ENCODE results near the gene GPHN.

GPHN gene

DNA sequence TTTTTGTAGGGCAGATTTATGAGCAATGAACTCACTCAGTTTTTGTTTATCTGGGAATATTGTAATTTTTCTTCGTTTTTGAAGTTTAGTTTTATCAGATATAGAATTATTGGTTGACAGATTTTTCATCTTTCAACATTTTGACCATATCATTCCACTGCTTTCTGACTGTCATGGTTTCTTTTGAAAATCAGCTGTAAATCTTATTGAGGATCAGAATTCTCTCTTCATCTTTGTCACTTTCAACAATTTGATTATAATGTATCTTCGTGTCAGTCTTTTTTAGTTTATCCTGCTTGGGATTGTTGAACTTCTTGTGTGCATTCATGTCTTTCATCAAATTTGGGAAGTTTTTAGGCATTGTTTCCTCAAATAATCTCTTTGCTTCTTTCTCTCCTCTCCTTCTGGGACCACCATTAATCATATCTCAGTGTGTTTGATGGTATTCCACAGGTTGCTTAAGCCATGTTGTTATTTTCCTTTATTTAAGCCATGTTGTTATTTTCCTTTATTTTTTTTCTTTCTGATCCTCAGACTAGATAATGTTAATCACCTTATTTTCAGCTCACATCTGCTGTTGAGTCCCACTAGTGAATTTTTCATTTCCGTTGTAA is 451.6 kb downstream of the GPHN start:
- no peak for DNase-seq (ENCODE audit: low spot score)

DNA sequence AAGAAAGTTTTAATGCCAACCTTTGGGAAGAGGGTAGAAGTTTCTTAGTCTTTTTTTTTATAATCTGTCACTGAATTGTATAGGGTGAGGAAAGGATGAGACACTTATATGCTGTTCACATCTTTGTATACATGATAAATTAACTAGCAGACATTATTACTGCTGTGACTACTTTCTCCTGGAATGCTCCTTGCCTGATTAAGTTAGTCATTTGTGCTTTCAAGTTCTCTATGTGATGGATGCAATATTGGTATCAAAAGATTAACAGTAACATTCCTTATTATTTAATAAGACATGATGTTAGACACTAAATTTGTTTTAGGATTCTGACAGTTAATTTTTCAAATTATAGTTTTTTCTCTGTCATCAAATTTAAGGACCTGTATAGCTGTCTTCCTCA is 457.9 kb downstream of the GPHN start:
- DNase-seq (ENCODE audit: low spot score): no peak

DNA sequence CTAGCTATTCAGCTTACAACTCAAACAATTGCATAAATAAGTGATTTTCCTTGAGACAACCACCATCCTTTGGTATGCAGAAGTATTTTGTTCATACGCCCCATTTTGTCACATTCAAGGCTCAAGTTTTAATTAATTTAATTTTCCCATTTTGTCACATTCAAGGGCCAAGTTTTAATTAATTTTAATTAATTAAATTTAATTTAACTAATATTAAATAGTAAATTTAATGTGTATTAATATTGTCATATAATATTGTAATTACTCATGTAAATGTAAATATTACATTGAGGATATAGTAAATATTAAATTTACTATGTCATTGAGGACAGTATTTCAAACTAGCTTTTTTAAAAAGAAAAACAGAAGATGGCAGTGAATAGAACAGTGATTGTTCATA is 464.5 kb downstream of the GPHN start:
- DNase-seq (ENCODE audit: low spot score): no peak

DNA sequence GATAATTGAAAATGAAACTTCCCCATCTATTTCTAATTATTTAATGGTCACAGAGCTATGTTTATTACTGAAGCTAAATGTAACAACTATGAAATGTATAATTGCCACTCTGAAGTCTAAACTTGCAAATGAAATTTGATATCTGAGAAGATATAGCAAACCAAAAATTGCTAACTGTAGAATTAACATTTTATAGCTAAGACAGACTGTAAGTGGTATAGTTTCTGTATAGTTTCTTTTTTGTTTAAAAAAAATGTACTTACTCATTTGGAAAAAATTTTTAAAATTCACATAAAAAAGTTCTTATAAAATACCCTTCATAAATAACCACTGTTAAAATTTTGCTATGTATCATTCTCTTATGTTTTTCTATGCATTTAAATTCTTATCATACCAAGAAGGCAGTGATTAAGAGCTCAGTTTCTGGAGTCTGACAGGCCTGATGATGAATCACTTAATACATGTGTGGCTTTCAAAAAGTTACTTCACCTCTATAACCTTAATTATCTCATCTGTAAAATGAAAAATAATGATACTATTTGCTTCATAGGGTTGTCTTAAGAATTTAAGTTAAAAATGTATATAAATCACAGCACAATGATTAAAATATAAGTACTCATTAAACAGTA is 466.6 kb downstream of the GPHN start:
- no peak for DNase-seq (ENCODE audit: low spot score)

DNA sequence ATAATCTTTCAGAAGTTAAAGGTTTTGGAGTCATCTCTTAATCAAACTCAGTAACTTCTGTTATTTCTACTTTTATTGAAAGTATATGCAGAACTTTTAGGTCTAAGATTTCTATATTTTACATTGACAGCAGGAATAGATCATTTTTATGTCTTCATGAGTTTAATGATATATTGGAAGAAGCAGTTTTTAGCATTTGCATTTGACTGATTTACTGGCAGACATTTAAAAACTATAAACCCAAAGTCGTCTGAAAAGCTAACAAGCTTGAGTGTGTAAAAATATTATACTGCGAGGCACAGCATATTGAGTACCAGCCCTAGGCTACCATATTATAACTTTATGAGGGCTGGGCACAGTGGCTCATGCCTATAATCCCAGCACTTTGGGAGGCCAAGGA is 467.3 kb downstream of the GPHN start:
- no peak for DNase-seq (ENCODE audit: low spot score)

DNA sequence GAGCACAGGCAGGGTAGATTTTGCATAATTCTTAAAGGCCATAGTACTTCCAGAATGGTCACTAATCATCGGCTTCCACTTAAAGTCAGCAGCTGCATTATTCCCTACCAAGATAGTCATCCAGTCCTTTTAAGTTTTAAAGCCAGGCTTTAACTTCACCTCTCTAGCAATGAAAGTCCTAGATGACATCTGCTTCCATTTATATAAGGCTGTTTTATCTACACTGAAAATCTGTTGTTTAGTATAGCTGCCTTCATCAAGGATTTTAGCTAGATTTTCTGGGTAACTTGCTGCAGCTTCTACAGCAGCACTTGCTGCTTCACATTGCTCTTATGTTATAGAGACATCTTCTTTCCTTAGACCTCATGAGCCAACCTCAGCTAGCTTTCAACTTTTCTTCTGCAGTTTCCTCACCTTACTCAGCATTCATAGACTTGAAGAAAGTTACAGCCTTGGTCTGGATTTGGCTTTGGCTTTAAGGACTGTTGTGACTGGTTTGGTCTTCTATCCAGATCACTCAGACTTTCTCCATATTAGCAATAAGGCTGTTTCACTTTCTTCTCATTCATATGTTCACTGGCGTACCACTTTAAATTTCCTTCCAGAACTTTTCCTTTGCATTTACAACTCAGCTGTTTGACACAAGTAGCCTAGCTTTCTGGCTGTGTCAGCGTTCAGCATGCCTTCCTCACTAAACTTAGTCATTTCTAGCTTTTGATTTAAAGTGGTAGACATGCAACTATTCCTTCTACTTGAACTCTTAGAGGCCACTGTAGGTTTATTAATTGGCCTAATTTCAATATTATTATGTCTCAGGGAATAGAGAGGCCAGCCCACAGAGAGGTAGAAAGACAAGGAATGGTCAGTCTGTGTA is 471.4 kb downstream of the GPHN start:
- no peak for DNase-seq (ENCODE audit: low spot score)

DNA sequence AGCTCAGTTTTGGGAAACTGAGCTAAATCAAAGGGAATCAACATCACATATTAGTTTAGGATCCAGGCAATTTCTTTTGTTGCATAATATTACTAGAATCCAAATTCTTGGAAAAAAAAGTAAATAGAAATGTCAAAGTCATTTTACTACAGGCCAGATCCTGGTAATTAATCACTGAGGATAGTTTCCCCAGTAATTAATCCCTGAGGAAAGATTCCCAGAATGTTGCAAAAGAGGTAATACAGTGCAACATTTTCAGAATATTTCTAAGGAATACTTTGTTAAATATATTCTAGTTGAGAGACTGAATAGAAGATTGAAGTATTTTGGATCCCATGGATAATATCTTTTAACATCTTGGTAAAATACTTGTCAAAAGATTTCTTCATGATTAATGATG is 474.3 kb downstream of the GPHN start:
- no peak for DNase-seq (ENCODE audit: low spot score)

DNA sequence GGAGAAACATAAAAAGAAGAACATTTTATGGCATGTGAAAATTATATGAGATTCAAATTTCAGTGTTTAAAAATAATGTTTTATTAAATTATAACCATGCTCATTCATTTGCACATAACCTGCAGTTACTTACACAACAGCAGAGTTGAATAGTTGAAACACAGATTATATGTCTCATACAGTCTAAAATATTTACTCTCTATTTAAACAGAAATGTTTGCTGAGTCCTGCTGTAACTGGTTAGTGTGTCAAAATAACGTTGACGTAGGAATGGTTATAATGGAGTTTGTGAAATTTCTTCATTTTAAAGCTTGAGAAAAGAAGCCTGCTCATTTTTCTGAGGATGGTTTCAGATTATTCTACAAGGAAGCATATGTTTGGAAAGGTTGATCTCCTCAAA is 484.8 kb downstream of the GPHN start:
- DNase-seq (ENCODE audit: low spot score): no peak

DNA sequence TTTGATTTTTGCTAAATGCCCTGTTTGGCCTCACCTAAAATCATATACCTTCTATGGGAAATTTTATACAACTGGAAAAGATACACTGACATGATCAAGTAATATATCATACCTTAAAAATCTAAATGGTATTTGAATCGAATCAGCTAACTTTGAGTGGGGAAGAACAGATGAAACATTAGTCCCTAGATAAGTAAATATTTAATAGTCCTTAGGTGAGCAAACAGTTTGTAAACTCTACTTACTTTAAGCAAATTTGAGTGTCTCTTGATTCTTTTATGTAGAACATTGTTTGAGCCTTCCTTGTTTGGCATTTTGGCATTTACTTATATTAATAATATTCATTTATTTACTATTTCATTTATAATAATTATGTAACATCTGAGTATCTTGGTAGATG is 485.6 kb downstream of the GPHN start:
- DNase-seq (ENCODE audit: low spot score): no peak

DNA sequence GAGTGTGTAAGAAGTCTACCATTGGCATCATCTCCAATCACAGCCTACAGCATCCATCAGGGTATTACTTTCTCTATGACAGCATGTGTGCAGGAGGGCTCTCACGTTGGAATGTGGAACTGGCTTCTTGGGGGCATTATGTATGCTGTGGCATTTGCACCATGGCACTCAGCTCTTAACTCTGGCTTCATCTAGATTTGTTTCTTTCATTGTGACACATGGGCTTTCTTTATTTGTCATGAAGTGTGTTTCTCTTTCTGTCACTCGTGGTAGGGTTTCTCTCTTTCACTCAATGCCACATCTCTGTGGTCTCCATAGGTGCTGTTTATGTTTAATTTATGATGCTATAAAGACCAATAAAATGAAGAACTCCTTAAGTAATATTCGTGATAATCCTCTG is 490.1 kb downstream of the GPHN start:
- DNase-seq (ENCODE audit: low spot score): no peak

DNA sequence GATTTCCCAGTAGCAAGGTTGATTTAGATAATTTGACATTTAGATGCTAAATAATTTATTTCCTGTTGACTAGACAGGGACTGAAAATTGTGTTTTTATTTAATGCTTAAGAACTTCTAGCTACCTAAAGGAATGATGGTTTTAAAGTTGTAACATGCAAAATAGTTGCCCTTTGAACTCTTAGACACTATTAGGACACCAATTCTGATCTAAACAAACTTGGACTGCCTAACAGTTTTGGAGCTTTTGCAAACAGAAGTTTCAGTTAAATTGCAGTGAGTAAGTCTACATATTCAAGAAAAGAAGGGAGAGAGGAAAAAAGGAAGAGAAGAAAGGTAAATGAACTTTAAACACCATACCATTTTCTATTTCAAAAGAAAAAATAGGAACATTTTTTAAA is 492.0 kb downstream of the GPHN start:
- DNase-seq (ENCODE audit: low spot score): no peak

DNA sequence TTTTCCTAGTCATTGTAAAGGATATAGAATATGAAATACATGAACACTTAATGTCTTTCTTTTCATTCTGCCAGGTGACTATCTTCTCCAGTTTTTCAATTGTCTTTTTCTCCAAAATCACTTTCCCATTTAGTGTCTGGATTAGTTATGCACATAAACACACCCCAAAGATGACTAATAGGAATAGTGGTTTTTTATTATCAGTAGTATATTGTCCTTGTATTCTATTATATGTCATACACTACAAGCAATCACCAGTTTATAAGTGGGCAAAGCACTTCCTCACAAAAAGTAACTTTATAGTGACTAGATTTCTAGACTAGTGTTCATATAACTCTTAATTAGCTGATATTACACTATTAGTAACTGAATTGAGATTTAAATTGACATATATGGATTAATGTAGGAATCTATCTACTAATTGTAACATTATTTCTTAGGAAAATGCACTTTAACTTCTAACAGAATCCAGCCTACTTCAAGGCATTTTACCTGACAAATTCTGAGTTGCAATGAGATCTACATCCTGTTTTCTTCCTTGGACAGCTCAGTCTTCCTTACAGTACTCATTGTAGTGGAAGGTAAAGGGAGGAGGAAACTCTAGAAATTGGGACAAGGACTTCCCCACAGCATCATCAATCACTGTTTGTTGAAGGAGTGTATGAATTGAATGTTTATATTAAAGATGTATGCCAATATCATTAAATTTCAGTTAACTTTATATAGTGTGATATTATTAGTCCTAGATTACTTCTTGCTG is 495.2 kb downstream of the GPHN start:
- DNase-seq (ENCODE audit: low spot score): no peak

DNA sequence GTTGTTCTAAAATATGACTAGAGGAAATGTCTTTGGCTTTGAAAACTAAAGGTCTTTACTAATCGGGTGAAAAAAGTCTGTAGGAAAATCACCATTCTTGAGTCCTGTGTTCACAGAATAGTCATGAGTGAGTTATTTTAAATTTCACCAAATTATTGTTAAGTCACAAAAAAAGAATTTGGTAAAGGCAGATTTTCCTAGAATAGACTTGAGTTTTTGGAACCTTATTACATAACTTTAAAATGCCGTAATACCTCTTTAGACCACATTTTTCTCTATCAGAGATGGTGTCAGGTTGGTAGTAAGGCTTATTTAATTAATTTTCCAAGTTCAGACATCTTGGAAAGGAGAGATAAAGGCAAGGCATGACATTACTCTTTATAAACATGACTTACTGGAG is 496.6 kb downstream of the GPHN start:
- DNase-seq (ENCODE audit: low spot score): no peak

DNA sequence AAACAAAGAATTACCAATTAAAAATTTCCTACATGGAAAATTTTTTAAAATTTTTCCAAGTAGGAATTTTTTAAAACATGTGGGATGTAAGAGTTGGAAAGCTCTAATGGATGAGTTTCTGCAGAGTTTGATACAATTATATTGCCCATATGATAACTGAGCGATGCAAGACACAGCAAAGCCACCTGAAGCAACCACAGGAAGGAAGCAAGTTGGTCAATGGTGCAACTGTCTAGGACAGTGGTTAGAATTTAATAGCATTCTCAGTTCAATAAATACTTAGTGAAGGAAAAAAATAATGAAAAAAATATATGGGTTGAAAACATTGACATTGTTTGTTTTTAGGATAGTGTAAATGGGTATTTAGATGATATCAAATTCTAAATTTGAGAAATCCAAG is 502.7 kb downstream of the GPHN start:
- DNase-seq (ENCODE audit: low spot score): no peak

DNA sequence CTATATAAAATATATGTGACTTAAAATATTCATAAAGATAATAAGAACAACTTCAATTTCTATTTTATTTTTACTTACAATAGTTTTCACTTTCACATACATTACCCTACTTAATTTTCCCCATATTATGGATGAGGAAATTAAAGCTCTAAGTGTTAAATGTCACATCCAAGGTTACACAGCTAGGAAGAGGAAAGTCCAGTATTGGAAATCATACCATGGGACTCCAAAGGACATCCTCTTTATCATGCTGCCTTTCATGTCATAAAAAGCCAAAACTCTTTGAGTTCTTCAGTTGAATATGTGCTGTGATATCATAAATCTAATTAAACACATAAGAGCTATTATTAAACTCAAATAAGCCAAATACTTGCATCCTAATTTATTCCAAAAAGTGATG is 508.9 kb downstream of the GPHN start:
- no peak for DNase-seq (ENCODE audit: low spot score)

DNA sequence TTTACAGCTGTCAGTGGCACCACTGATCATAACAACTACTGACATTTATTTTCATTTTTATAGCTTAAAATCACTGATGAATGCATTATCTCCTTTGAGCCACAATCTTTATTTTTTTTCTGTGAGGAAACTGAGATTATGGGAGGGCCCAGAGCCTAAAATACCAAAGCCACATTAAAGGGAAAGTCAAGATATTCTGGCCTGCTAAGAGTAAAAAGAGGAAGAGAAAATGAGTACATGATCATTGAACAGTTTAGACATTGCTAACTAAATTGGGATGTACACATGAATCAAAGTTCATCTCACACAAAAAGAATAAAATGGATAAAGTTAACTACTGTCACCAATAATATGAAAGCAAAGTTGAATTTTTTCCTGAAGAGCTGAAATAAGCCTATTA is 510.8 kb downstream of the GPHN start:
- DNase-seq (ENCODE audit: low spot score): no peak

DNA sequence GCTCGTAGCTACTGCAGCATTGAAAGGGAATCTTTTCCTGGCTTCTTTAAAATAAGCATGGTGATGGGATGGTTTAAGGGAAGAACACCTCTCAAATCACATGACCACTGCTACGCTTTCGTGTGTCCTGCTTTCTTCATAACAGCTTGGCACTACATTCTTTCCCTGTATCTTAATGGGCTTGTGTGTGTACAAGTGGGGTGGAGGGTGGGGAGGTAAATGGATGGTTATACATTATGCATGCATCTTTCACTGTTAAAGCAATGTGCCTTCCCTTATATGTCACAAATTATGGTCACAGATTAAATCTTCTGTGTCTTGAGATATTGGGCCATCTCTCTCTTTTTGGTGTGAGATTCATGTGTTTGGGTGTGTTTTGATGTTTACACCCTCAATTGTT is 511.8 kb downstream of the GPHN start:
- no peak for DNase-seq (ENCODE audit: low spot score)

DNA sequence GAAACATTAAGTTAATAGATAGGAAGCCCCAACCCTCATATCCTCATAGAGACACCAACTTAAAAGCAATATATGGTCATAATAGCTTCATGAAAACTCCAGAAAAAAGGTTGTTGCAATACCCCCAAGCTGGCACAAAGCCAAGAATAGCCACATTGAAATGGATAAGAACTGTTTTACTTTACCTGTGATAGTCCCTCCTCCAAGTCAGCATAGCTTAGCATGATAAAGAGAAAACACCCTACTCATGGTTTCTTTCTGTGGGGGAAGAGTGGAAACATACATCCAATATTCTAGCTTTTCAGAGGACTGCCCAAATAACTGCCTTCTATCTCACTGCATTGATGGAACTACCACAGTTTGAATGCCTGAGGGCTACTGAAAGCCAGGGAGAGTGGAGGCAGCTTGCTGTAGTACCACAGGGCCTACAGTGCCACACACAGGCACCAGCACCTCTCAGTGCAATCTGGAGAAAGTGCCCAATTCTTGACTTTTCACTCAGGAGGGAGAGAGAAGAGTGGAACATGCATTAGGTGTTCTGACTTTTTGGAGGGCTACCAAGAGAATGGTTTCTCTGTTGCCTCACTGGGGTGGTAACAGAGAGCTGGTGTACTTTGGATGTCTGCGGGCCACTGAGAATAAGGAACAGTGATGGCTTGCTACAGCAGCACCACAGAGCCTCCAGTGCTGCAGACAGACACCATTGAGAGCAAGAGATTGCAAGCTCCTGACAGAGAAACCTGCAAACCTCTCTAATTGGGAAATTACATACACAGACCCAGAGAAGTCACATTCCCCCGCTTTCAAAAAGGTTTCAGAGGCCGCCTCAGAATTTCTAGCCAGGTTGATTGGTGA is 524.2 kb downstream of the GPHN start:
- no peak for DNase-seq (ENCODE audit: low spot score)

DNA sequence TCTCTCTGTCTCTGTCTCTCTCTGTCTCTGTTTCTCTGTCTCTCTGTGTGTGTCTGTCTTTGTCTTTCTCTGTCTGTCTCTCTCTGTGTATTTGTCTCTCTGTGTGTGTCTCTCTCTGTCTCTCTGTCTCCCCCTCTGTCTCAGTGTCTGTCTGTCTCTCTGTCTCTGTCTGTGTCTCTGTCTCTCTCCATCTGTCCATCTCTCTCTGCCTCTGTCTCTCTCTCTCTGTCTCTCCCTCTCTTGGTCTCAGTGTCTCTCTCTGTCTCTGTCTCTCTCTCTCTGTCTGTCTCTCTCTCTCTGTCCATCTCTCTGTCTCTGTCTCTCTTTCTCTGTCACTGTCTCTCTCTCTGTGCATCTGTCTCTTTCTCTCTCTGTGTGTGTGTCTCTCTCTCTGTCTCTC is 537.5 kb downstream of the GPHN start:
- no peak for DNase-seq (ENCODE audit: low spot score)

DNA sequence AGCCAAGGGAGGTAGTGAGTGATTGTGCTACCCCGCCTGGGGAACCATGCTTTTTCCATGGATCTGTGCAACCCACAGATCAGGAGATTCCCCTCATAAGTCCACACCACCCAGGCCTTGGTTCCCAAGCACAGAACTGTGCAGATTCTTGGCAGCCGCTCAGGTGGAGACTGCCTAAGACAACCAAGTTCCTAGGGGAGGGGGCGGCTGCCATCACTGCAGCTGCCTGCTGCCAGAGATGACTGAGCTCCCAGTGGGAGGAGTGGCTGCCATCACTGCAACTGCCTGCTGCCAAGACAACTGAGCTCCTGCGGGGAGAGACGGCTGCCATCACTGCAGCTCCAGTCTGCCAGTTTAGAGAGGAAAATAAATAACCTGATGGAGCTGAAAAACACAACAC is 542.9 kb downstream of the GPHN start:
- DNase-seq (ENCODE audit: low spot score): no peak

DNA sequence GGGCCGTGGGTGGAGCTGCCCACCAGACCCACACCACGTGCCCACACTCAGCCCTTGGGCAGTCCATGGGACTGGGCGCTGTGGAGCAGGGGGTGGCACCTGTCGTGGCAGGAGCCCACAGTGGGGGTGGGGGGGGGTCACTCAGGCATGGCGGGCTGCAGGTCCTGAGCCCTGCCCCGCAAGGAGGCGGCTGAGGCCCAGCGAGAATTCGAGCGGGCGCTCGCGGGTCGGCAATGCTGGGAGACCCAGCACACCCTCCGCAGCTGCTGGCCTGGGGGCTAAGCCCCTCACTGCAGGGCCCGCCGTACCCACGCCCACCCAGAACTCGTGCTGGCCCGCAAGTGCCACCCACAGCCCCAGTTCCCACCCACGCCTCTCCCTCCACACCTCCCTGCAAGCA is 548.7 kb downstream of the GPHN start:
- no peak for DNase-seq (ENCODE audit: low spot score)

DNA sequence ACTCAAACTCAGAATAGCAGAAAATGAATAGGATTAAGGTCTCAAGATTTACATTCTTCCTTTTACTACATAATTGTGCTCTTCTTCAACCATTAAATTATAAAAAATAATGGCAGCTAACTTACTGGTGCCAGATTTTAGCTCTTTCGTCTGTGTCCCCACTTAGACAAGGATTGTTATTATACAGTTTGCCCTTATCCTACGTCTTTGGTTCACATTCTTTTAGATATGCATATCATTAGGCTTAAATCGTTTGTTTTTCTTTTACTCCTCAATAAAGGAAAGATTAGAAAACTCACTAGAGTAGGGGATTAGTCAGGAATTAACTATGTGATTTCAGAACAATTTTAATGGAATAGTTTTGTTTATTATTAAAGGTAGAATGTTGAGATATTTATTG is 551.6 kb downstream of the GPHN start:
- no peak for DNase-seq (ENCODE audit: low spot score)
